HG02678 (cell line): Measurements from ENCODE around the gene GLRA1.
"Not testable (repeated sequence)": the region's sequence is repeated elsewhere in the genome, so short reads cannot be mapped to it uniquely, and the experiment has no call there.

Source experiments
- ATAC-seq: cut with Tn5 transposase; IDR thresholded peaks from one replicate; pipeline ENCODE4 v1.9.1; 2021; ENCODE audit warnings: mild to moderate bottlenecking, moderate library complexity; ENCODE audit not compliant: unreplicated experiment

Gene GLRA1

GRCh38 chr5:151886546-151887275 is 37.9 kb downstream of the GLRA1 start:
- no peak for ATAC-seq

- no peak for ATAC-seq
Measured at GRCh38 chr5:151885138-151885908, 39.3 kb downstream of the GLRA1 start.

GRCh38 chr5:151881621-151882225 is 42.9 kb downstream of the GLRA1 start:
- ATAC-seq = no peak

- ATAC-seq = no peak
Measured at GRCh38 chr5:151880324-151880723, 44.3 kb downstream of the GLRA1 start.

GRCh38 chr5:151873701-151874100 is 51.0 kb downstream of the GLRA1 start:
- no peak for ATAC-seq

GRCh38 chr5:151872701-151873100 is 52.0 kb downstream of the GLRA1 start:
- no peak for ATAC-seq

- ATAC-seq = no peak
Measured at GRCh38 chr5:151870820-151871219, 53.8 kb downstream of the GLRA1 start.

GRCh38 chr5:151870271-151870670 is 54.4 kb downstream of the GLRA1 start:
- ATAC-seq = no peak

GRCh38 chr5:151869843-151870242 is 54.8 kb downstream of the GLRA1 start:
- no peak for ATAC-seq

- ATAC-seq = no peak
Measured at GRCh38 chr5:151868451-151868850, 56.2 kb downstream of the GLRA1 start.

GRCh38 chr5:151864061-151864748 is 60.4 kb downstream of the GLRA1 start:
- no peak for ATAC-seq

GRCh38 chr5:151863566-151863965 is 61.1 kb downstream of the GLRA1 start:
- ATAC-seq = no peak

GRCh38 chr5:151862811-151863472 is 61.7 kb downstream of the GLRA1 start:
- ATAC-seq = no peak

- not testable (repeated sequence) for ATAC-seq
Measured at GRCh38 chr5:151860867-151861266, 63.8 kb downstream of the GLRA1 start.

- no peak for ATAC-seq
Measured at GRCh38 chr5:151856861-151857260, 67.8 kb downstream of the GLRA1 start.

GRCh38 chr5:151855701-151856100 is 69.0 kb downstream of the GLRA1 start:
- no peak for ATAC-seq

GRCh38 chr5:151847871-151848270 is 76.8 kb downstream of the GLRA1 start:
- no peak for ATAC-seq

GRCh38 chr5:151846765-151847164 is 77.9 kb downstream of the GLRA1 start:
- no peak for ATAC-seq

- not testable (repeated sequence) for ATAC-seq
Measured at GRCh38 chr5:151832843-151833242, 91.8 kb downstream of the GLRA1 start.

GRCh38 chr5:151829370-151829769 is 95.3 kb downstream of the GLRA1 start:
- no peak for ATAC-seq

GRCh38 chr5:151825445-151825844 is 99.2 kb downstream of the GLRA1 start:
- peak; percentile 68 for ATAC-seq
